ENCODE measurements around the gene GSAP.
"Not testable (repeated sequence)": the region's sequence is repeated elsewhere in the genome, so short reads cannot be mapped to it uniquely, and the experiment has no call there.

GRCh38 chr7:77275663-77276062, 140.5 kb downstream of the GSAP start:
- TF ChIP-seq POLR2A (IDR thresholded peaks at IDR 0.05; ENCODE audit: extremely low read depth, insufficient read length); MAX (IDR thresholded peaks at IDR 0.05; ENCODE audit: low read depth, low read length); MYC (IDR thresholded peaks at IDR 0.05; ENCODE audit: low read depth, low read length): not testable (repeated sequence)
- TF ChIP-seq, protein P1, sequence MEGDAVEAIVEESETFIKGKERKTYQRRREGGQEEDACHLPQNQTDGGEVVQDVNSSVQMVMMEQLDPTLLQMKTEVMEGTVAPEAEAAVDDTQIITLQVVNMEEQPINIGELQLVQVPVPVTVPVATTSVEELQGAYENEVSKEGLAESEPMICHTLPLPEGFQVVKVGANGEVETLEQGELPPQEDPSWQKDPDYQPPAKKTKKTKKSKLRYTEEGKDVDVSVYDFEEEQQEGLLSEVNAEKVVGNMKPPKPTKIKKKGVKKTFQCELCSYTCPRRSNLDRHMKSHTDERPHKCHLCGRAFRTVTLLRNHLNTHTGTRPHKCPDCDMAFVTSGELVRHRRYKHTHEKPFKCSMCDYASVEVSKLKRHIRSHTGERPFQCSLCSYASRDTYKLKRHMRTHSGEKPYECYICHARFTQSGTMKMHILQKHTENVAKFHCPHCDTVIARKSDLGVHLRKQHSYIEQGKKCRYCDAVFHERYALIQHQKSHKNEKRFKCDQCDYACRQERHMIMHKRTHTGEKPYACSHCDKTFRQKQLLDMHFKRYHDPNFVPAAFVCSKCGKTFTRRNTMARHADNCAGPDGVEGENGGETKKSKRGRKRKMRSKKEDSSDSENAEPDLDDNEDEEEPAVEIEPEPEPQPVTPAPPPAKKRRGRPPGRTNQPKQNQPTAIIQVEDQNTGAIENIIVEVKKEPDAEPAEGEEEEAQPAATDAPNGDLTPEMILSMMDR (IDR thresholded peaks at IDR 0.05; ENCODE audit: low read depth, low read length), result not testable (repeated sequence)
